Epithelial cell of prostate (primary cell): ENCODE measurements around the gene XPNPEP3.

Experiments used
- DNase-seq: peaks from one replicate; pipeline ENCODE4 v3.0.0-alpha.2; 2011; ENCODE audit warnings: low read depth, low spot score
- H3K27ac ChIP-seq: fragments of 450-650 bp; 2 replicates; pipeline ENCODE4 v1.5.1; 2017; ENCODE audit warnings: mild to moderate bottlenecking

The XPNPEP3 gene

GRCh38 chr22:40922484-40923303, 65.7 kb downstream of the XPNPEP3 start:
- H3K27ac ChIP-seq, result no peak overlapping the region
- no peak for DNase-seq

GRCh38 chr22:40928657-40929056, 71.7 kb downstream of the XPNPEP3 start:
- no peak for DNase-seq
- no peak overlapping the region for H3K27ac ChIP-seq

GRCh38 chr22:40932396-40932795, 75.4 kb downstream of the XPNPEP3 start:
- DNase-seq, result no peak
- no peak overlapping the region for H3K27ac ChIP-seq

- DNase-seq, result no peak
- H3K27ac ChIP-seq, result no peak overlapping the region
Observed at GRCh38 chr22:40939202-40939601, 82.3 kb downstream of the XPNPEP3 start.

DNA sequence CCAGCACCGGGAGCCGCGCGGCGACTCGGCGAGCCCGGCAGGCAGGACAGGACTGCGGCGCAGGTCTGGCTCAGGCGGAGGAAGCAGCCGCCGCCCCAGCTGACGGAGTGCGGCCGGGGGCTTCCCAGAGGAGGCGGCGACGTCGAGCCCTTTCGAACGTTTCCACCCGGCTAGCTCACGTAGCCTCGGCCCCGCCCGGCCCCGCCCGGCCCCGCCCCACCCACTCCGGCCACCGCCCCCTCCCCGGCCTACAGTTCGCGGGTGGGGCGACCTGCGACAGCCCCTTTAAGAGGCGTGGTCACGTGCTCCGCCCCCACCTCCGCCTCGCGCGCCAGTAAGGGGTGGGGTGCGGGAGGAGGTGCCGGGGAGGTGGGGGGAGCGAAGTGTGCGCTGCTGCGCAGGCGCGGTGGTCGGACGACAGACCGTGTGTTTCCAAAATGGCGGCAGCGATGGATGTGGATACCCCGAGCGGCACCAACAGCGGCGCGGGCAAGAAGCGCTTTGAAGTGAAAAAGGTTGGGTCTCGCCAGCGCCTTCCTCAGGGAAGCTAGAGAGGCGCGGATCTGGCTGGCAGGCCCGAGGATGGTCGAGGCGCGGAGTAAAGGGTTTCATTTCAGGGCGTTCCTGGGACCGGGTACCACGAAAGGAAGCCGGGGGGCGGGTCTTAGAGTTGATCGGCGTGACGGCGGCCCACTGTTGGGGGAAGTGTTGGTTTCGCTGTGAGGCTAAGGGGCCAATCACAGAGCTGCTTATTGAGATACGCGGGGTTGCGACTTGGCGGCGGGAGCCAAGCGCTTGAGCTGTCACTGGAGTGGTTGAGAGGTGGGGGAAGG, 94.2 kb downstream of the XPNPEP3 start, which contains the start of gene RBX1:
Gene RBX1, plus strand, starts transcription at position 417 of the 833 bp plus-strand sequence. Its CDS starts 21 bp downstream, at position 438.
- H3K27ac ChIP-seq, result peak within 1 kb of the TSS; percentile 84
- DNase-seq, result peak; percentile 93

- no peak for DNase-seq
Observed at GRCh38 chr22:40951795-40952605, 95.1 kb downstream of the XPNPEP3 start.

GRCh38 chr22:40953471-40953870, 96.5 kb downstream of the XPNPEP3 start:
- H3K27ac ChIP-seq, result no peak overlapping the region
- no peak for DNase-seq

More at GRCh38 chr22:40951795-40952605, 95.1 kb downstream of the XPNPEP3 start:
- H3K27ac ChIP-seq, result peak overlapping the region; percentile 84

DNA sequence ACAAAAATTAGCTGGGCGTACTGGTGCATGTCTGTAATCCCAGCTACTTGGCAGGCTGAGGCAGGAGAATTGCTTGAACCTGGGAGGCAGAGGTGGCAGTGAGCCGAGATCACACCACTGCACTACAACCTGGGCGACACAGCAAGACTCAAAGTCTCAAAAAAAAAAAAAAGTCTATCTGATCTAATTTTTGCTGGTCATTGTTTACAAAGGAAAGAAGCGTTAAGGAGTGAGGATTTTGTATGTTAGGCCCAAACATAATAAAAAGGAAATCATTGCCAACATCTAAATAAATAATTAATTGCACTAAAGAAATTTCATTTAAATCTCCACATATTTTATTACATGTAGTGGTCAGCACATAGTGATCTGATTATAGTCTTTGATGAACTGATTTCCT, 97.2 kb downstream of the XPNPEP3 start:
- no peak overlapping the region for H3K27ac ChIP-seq
- DNase-seq, result no peak

GRCh38 chr22:40955571-40955970, 98.6 kb downstream of the XPNPEP3 start:
- H3K27ac ChIP-seq, result no peak overlapping the region
- no peak for DNase-seq

DNA sequence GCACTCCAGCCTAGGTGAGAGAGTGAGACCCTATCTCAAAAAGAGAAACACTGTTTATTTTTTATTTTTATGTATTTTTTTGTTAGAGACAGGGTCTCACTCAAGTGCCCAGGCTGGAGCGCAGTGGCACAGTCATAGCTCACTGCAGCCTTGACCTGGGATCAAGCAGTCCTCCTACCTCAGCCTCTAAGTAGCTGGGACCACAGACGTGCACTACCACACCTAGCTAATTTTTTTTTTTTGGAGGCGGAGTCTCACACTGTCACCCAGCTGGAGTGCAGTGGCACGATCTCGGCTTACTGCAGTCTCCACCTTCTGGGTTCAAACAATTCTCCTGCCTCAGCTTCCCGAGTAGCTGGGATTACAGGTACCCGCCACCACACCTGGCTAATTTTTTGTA, 100.7 kb downstream of the XPNPEP3 start:
- no peak for DNase-seq

GRCh38 chr22:40958299-40958698, 101.4 kb downstream of the XPNPEP3 start:
- H3K27ac ChIP-seq, result no peak overlapping the region
- DNase-seq, result no peak

More for the DNA sequence above, 100.7 kb downstream of the XPNPEP3 start:
- no peak overlapping the region for H3K27ac ChIP-seq

DNA sequence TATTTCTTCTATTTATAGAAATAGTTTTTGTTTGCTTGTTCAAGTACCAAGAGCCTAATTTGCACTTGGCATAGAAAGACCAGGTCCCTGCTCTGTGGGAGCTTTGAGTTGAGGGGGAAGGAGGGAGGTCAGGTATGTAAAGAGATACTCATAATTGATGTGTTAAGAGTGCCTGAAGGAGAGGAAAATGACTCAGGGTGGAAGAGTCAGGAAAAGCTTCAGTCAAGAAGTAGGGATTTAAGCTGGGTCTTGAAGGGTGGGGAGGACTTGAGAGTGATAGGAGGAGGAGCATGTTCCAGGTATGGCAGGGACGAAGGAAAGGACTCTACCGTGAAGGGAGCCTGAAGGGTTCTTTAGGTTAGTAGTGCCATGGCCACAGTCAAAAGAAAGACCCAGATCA, 103.2 kb downstream of the XPNPEP3 start:
- no peak for DNase-seq
- H3K27ac ChIP-seq, result no peak overlapping the region

- no peak overlapping the region for H3K27ac ChIP-seq
- no peak for DNase-seq
Observed at GRCh38 chr22:40965936-40966725, 109.2 kb downstream of the XPNPEP3 start.

- H3K27ac ChIP-seq, result no peak overlapping the region
- DNase-seq, result no peak
Observed at GRCh38 chr22:40966726-40967085, 109.8 kb downstream of the XPNPEP3 start.

GRCh38 chr22:40967111-40967760, 110.3 kb downstream of the XPNPEP3 start:
- no peak overlapping the region for H3K27ac ChIP-seq
- DNase-seq, result no peak

DNA sequence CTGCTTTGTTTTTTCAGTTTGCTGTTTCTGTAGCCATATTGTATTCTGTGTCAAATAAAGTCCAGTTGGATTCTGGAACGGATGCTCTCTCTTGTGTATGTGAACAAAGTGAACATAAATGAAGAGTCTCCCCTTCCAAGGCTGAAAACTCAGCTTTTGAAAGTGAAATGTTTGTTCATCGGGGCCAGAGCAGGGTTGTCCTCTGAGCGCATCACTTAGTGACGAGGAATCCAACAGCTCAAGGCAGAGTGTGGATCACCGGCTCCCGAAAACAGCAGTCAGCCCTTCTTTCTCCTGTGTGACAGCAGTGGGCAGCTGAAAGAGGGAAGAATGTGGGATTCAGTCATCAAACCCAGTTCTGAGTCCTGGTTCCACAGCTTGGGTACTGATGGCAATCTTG, 115.6 kb downstream of the XPNPEP3 start:
- DNase-seq, result no peak
- no peak overlapping the region for H3K27ac ChIP-seq

DNA sequence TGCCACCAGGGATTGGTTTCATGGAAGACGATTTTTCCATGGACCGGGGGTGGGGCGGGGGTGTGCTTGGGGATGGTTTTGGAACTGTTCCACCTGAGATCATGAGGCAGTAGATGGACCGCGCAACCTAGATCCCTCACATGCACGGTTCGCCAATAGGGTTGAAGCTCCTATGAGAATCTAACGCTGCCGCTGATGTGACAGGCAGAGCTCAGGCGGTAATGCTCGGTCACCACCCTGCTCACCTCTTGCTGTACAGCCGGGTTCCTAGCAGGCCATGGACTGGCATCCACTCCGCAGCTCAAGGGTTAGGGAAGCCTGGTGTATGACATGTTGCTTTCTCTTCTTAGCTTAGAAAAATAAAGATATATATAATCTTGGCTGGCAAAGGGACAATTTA, 116.2 kb downstream of the XPNPEP3 start:
- H3K27ac ChIP-seq, result no peak overlapping the region
- no peak for DNase-seq

DNA sequence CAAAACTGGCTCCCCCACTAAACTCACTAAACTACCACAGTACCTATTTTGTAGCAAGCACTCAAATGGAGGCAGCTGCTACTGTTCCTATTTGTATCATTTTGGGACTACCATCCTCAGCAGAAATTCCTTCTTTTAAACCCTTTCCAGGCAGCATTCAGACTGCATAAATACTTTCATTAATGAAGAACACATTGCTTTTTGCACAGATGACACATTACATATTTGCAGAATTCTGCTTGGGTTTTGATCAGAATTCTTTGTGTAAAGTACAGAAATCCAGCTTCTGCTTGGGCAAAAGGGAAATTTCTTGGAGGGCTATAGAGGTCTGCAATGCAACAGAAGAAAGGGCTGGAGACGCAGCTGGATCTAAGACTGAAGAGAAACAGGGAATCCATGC, 118.4 kb downstream of the XPNPEP3 start:
- no peak for DNase-seq
- no peak overlapping the region for H3K27ac ChIP-seq
